GM08714 (cell line): ENCODE results near the gene TBRG1.

Source experiments
- H3K4me3 ChIP-seq: fragments of 200-500 bp; sonication (Bioruptor generic); 2 replicates; pipeline ENCODE4 v1.5.1; 2014; ENCODE audit warnings: mild to moderate bottlenecking, low read length, inconsistent platforms
- ZNF274 ChIP-seq: IDR thresholded peaks from 2 replicates; pipeline ENCODE4 v1.6.1; 2012; ENCODE audit warnings: mild to moderate bottlenecking, low read depth, low read length

TBRG1 gene

GRCh38 chr11:124622531-124623451 is at the start of gene TBRG1:
TBRG1 (plus strand) TSS chr11:124622864; CDS start chr11:124623084, 220 bp downstream.
- TF ChIP-seq ZNF274: no peak
- peak within 1 kb of the TSS; percentile 94 for H3K4me3 ChIP-seq

GRCh38 chr11:124577716-124578427 is 44.8 kb upstream of the TBRG1 start:
- no peak for TF ChIP-seq ZNF274
- no peak overlapping the region for H3K4me3 ChIP-seq

GRCh38 chr11:124578761-124579160 is 43.9 kb upstream of the TBRG1 start:
- no peak for TF ChIP-seq ZNF274

DNA sequence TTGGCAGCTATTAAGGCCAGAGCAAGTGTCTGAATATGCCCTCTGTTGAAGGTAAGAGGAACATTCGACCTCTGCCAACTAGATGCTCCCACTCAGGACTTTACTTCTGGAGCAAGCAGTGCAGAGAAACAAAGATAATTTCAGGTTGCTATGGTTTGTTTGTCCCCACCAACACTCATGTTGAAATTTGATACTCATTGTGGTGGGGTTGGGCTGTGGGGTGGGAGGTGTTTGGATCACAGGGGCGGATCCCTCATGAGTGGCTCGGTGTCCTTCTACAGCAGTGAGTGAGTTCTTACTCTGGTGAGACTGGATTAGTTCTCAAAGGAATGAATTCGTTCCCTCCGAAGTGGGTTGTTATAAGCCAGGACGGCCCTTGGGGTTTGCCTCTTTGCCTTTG is 40.8 kb upstream of the TBRG1 start:
- TF ChIP-seq ZNF274: no peak
- H3K4me3 ChIP-seq: no peak overlapping the region

More at GRCh38 chr11:124578761-124579160, 43.9 kb upstream of the TBRG1 start:
- no peak overlapping the region for H3K4me3 ChIP-seq

GRCh38 chr11:124582565-124582964 is 40.1 kb upstream of the TBRG1 start:
- H3K4me3 ChIP-seq: no peak overlapping the region
- no peak for TF ChIP-seq ZNF274

GRCh38 chr11:124583781-124584180 is 38.9 kb upstream of the TBRG1 start:
- no peak for TF ChIP-seq ZNF274
- no peak overlapping the region for H3K4me3 ChIP-seq

- H3K4me3 ChIP-seq: no peak overlapping the region
These were observed 37.8 kb upstream of the TBRG1 start for GRCh38 chr11:124584681-124585372.

DNA sequence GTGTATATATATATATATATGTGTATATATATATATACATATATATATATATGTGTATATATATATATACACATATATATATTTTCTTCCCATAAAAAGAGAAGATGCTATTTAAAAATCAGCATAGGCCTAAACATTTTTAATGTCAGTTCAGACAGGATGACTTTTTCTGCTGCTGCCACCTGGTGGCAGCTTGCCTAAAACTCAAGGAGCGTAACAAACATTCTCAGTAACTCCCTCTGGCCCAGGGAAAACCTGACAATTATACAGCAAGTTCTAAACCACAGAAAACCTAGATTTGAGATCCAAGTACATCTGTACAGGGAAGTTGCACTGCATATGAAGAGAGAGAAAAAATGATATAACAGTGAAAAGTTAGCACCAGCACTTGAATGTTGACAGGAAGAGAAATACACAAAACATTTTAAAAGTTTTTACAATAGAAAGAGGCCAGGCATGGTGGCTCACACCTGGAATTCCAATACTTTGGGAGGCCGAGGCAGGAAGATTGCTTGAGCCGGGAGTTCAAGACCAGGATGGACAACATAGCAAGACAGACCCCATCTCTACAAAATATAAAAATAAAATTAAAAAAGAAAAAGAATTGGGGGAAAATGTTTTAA is 36.3 kb upstream of the TBRG1 start:
- TF ChIP-seq ZNF274: no peak
- no peak overlapping the region for H3K4me3 ChIP-seq

More at GRCh38 chr11:124584681-124585372, 37.8 kb upstream of the TBRG1 start:
- TF ChIP-seq ZNF274: no peak

GRCh38 chr11:124591430-124591829 is 31.2 kb upstream of the TBRG1 start:
- no peak for TF ChIP-seq ZNF274
- H3K4me3 ChIP-seq: no peak overlapping the region

- TF ChIP-seq ZNF274: no peak
- H3K4me3 ChIP-seq: no peak overlapping the region
These were observed 30.0 kb upstream of the TBRG1 start for GRCh38 chr11:124592627-124593026.

GRCh38 chr11:124595302-124595701 is 27.4 kb upstream of the TBRG1 start:
- TF ChIP-seq ZNF274: no peak
- no peak overlapping the region for H3K4me3 ChIP-seq

- TF ChIP-seq ZNF274: no peak
- H3K4me3 ChIP-seq: no peak overlapping the region
These were observed 25.0 kb upstream of the TBRG1 start for GRCh38 chr11:124597626-124598025.

- H3K4me3 ChIP-seq: no peak overlapping the region
- no peak for TF ChIP-seq ZNF274
These were observed 21.9 kb upstream of the TBRG1 start for GRCh38 chr11:124600621-124601320.
